Trophoblast cell (in vitro differentiated cells and primary cell): ENCODE results near the gene MYRF.

Experiments used
- DNase-seq, 2 donors: peaks; one replicate each; pipeline ENCODE4 v3.0.0-alpha.2; 2016
- H2AFZ ChIP-seq: 2 replicates; pipeline ENCODE4 v1.6.1; 2013; ENCODE audit warnings: low read length, moderate library complexity, mild to moderate bottlenecking; ENCODE audit not compliant: insufficient read depth, poor library complexity
- H2AK5ac ChIP-seq: 2 replicates; pipeline ENCODE4 v1.6.1; 2013; ENCODE audit warnings: mild to moderate bottlenecking, low read length
- H2BK120ac ChIP-seq: 2 replicates; pipeline ENCODE4 v1.6.1; 2013; ENCODE audit warnings: low read length, mild to moderate bottlenecking, moderate library complexity; ENCODE audit not compliant: insufficient read depth, poor library complexity
- H2BK12ac ChIP-seq: 2 replicates; pipeline ENCODE4 v1.6.1; 2013; ENCODE audit warnings: mild to moderate bottlenecking, low read length, moderate library complexity
- H2BK5ac ChIP-seq: 2 replicates; pipeline ENCODE4 v1.6.1; 2013; ENCODE audit warnings: low read length, low read depth, moderate library complexity, mild to moderate bottlenecking; ENCODE audit not compliant: poor library complexity
- H3K14ac ChIP-seq: 2 replicates; pipeline ENCODE4 v1.6.1; 2013; ENCODE audit warnings: mild to moderate bottlenecking, low read length
- H3K18ac ChIP-seq: 2 replicates; pipeline ENCODE4 v1.6.1; 2013; ENCODE audit warnings: mild to moderate bottlenecking, low read length
- H3K23ac ChIP-seq: 2 replicates; pipeline ENCODE4 v1.6.1; 2013; ENCODE audit warnings: low read length
- H3K27ac ChIP-seq: 2 replicates; pipeline ENCODE4 v1.5.1; 2013; ENCODE audit warnings: low read depth, mild to moderate bottlenecking, inconsistent platforms, low read length, moderate library complexity
- H3K27me3 ChIP-seq: 2 replicates; pipeline ENCODE4 v1.6.1; 2013; ENCODE audit warnings: inconsistent platforms, mild to moderate bottlenecking, low read length, moderate library complexity; ENCODE audit not compliant: insufficient read depth
- H3K36me3 ChIP-seq, 2 experiments: 1 replicate in 1 of 2; 2 replicates in 1 of 2; pipeline ENCODE4 v1.6.1; 2013; ENCODE audit warnings: low read length in 2 of 2, mild to moderate bottlenecking in 2 of 2, moderate library complexity in 1 of 2; ENCODE audit not compliant: insufficient read depth in 2 of 2, control insufficient read depth in 1 of 2
- H3K4ac ChIP-seq: 2 replicates; pipeline ENCODE4 v1.6.1; 2013; ENCODE audit warnings: low read depth, mild to moderate bottlenecking, low read length, moderate library complexity
- H3K4me1 ChIP-seq, 2 experiments: 1 replicate in 1 of 2; 2 replicates in 1 of 2; pipeline ENCODE4 v1.6.1; 2013; ENCODE audit warnings: low read length in 2 of 2, mild to moderate bottlenecking in 2 of 2, moderate library complexity in 1 of 2; ENCODE audit not compliant: insufficient read depth in 2 of 2, control insufficient read depth in 1 of 2
- H3K4me2 ChIP-seq: 2 replicates; pipeline ENCODE4 v1.6.1; 2013; ENCODE audit warnings: inconsistent platforms, mild to moderate bottlenecking, low read length, moderate library complexity
- H3K4me3 ChIP-seq: 2 replicates; pipeline ENCODE4 v1.5.1; 2013; ENCODE audit warnings: mild to moderate bottlenecking, low read depth, low read length, inconsistent platforms
- H3K79me1 ChIP-seq: one replicate; pipeline ENCODE4 v1.6.1; 2013; ENCODE audit warnings: low read length
- H3K79me2 ChIP-seq: 2 replicates; pipeline ENCODE4 v1.6.1; 2013; ENCODE audit warnings: low read length, mild to moderate bottlenecking; ENCODE audit not compliant: control insufficient read depth, insufficient read depth, poor library complexity
- H3K9ac ChIP-seq: 2 replicates; pipeline ENCODE4 v1.6.1; 2013; ENCODE audit warnings: mild to moderate bottlenecking, low read length
- H3K9me3 ChIP-seq: 2 replicates; pipeline ENCODE4 v1.6.1; 2013; ENCODE audit warnings: low read depth, mild to moderate bottlenecking, control low read depth, inconsistent platforms, low read length; ENCODE audit not compliant: insufficient read depth
- H4K12ac ChIP-seq: 2 replicates; pipeline ENCODE4 v1.6.1; 2013; ENCODE audit warnings: low read depth, mild to moderate bottlenecking, low read length, moderate library complexity
- H4K8ac ChIP-seq: 2 replicates; pipeline ENCODE4 v1.6.1; 2013; ENCODE audit warnings: low read depth, mild to moderate bottlenecking, low read length, moderate library complexity
- H4K91ac ChIP-seq: one replicate; pipeline ENCODE4 v1.6.1; 2013; ENCODE audit warnings: low read depth, mild to moderate bottlenecking, low read length, moderate library complexity
- WGBS: extraction: QIAGEN DNeasy Blood & Tissue Kit; methylation state at CpG from one replicate; pipeline ENCODE4 v1.1.7; 2013; ENCODE audit warnings: missing lambda C conversion rate; ENCODE audit not compliant: insufficient read length, insufficient coverage; ENCODE audit errors: extremely low coverage; 5-methylcytosine and 5-hydroxymethylcytosine counted together

MYRF gene

GRCh38 chr11:61795876-61796526 is 43.6 kb downstream of the MYRF start:
- no peak for DNase-seq
- H2AK5ac ChIP-seq, result no peak overlapping the region
- WGBS, result no CpG with 5 or more reads among the region's 18 CpGs
- no peak overlapping the region for H3K4me2 ChIP-seq
- no peak overlapping the region for H2AFZ ChIP-seq
- H4K12ac ChIP-seq, result no peak overlapping the region
- H2BK12ac ChIP-seq, result no peak overlapping the region
- H3K9ac ChIP-seq, result no peak overlapping the region
- peaks cover 3 to 5% of the 10 kb centered on the region in 2 experiments for H3K4me1 ChIP-seq
- H4K91ac ChIP-seq, result no peak overlapping the region
- no peak overlapping the region for H2BK120ac ChIP-seq
- H3K4ac ChIP-seq, result peak overlapping the region; percentile 53
- H2BK5ac ChIP-seq, result no peak overlapping the region
- H3K14ac ChIP-seq, result no peak overlapping the region
- H3K27ac ChIP-seq, result no peak overlapping the region
- no peak overlapping the region for H3K23ac ChIP-seq
- H3K79me1 ChIP-seq, result peaks cover 15% of the 10 kb centered on the region
- no peaks in the 10 kb centered on the region for H3K9me3 ChIP-seq
- H3K79me2 ChIP-seq, result peaks cover 20% of the 10 kb centered on the region
- no peak overlapping the region for H3K4me3 ChIP-seq
- H4K8ac ChIP-seq, result no peak overlapping the region
- H3K18ac ChIP-seq, result no peak overlapping the region
- H3K27me3 ChIP-seq, result no peaks in the 10 kb centered on the region
- peaks cover 14 to 25% of the 10 kb centered on the region in 2 experiments for H3K36me3 ChIP-seq

- DNase-seq, result peak; percentile 76 to 89
- Histone ChIP-seq H2BK120ac (no peak overlapping the region), H4K8ac (no peak overlapping the region), H3K23ac (no peak overlapping the region), H4K12ac (no peak overlapping the region), H3K79me2 (peaks cover 15% of the 10 kb centered on the region), H3K36me3 (peaks cover 18 to 35% of the 10 kb centered on the region in 2 experiments), H3K9ac (no peak overlapping the region), H3K79me1 (peaks cover 9% of the 10 kb centered on the region), H4K91ac (no peak overlapping the region), H3K4me1 (peaks cover 3 to 8% of the 10 kb centered on the region in 2 experiments), H2AK5ac (no peak overlapping the region), H3K4me3 (no peak overlapping the region), H3K14ac (no peak overlapping the region), H3K4ac (no peak overlapping the region), H3K9me3 (no peaks in the 10 kb centered on the region), H2BK5ac (no peak overlapping the region), H3K27me3 (no peaks in the 10 kb centered on the region), H3K4me2 (no peak overlapping the region), H2BK12ac (no peak overlapping the region), H3K27ac (no peak overlapping the region), H3K18ac (no peak overlapping the region), H2AFZ (no peak overlapping the region)
- no CpG with 5 or more reads among the region's 3 CpGs for WGBS
These were observed 45.0 kb downstream of the MYRF start for GRCh38 chr11:61797263-61797944.

- Histone ChIP-seq H3K4ac (no peak overlapping the region), H4K12ac (no peak overlapping the region), H2AK5ac (no peak overlapping the region), H3K14ac (no peak overlapping the region), H3K4me1 (peaks cover 0 to 3% of the 10 kb centered on the region in 2 experiments), H3K27me3 (no peaks in the 10 kb centered on the region), H3K9me3 (no peaks in the 10 kb centered on the region), H4K8ac (no peak overlapping the region), H3K36me3 (peaks cover 36 to 59% of the 10 kb centered on the region in 2 experiments), H3K18ac (no peak overlapping the region), H3K27ac (no peak overlapping the region), H2AFZ (no peak overlapping the region), H3K23ac (no peak overlapping the region), H3K79me1 (no peaks in the 10 kb centered on the region), H3K4me3 (no peak overlapping the region), H3K9ac (no peak overlapping the region), H4K91ac (no peak overlapping the region), H2BK5ac (no peak overlapping the region), H3K4me2 (no peak overlapping the region), H2BK120ac (no peak overlapping the region), H2BK12ac (no peak overlapping the region), H3K79me2 (no peaks in the 10 kb centered on the region)
- WGBS, result no CpG with 5 or more reads among the region's 2 CpGs
- DNase-seq, result no peak
These were observed 47.3 kb downstream of the MYRF start for GRCh38 chr11:61799665-61800284.

- Histone ChIP-seq H3K4me2 (no peak overlapping the region), H2BK12ac (no peak overlapping the region), H3K79me2 (no peaks in the 10 kb centered on the region), H3K4me1 (peaks cover 0 to 3% of the 10 kb centered on the region in 2 experiments), H3K23ac (no peak overlapping the region), H4K12ac (no peak overlapping the region), H3K4ac (no peak overlapping the region), H3K9ac (no peak overlapping the region), H3K9me3 (no peaks in the 10 kb centered on the region), H3K14ac (no peak overlapping the region), H2BK5ac (no peak overlapping the region), H2AFZ (no peak overlapping the region), H3K36me3 (peaks cover 39 to 61% of the 10 kb centered on the region in 2 experiments), H3K18ac (no peak overlapping the region), H3K4me3 (no peak overlapping the region), H4K8ac (no peak overlapping the region), H3K27ac (no peak overlapping the region), H3K27me3 (no peaks in the 10 kb centered on the region), H3K79me1 (no peaks in the 10 kb centered on the region), H4K91ac (no peak overlapping the region), H2BK120ac (no peak overlapping the region), H2AK5ac (no peak overlapping the region)
- no CpG with 5 or more reads among the region's 3 CpGs for WGBS
- no peak for DNase-seq
These were observed 48.2 kb downstream of the MYRF start for GRCh38 chr11:61800331-61801281.
